DOHH2 (cell line): Measurements from ENCODE around the gene TDRD6.

ENCODE experiments used
- H3F3A ChIP-seq: fragments of 200-600 bp; sonication (generic), shearing (Covaris generic); 2 replicates; pipeline ENCODE4 v1.6.0; 2016; ENCODE audit warnings: antibody characterized with exemption, mild to moderate bottlenecking; ENCODE audit not compliant: control insufficient read depth, insufficient read depth
- H3K27ac ChIP-seq: fragments of 200-600 bp; sonication (generic); 2 replicates; pipeline ENCODE4 v1.5.1; 2014; ENCODE audit warnings: low read depth, mild to moderate bottlenecking, low read length, moderate library complexity
- H3K27me3 ChIP-seq: fragments of 200-600 bp; sonication (generic); 2 replicates; pipeline ENCODE4 v1.6.1; 2014; ENCODE audit warnings: mild to moderate bottlenecking, low read length, mixed read lengths; ENCODE audit not compliant: control insufficient read depth
- H3K36me3 ChIP-seq: fragments of 200-600 bp; sonication (generic); 2 replicates; pipeline ENCODE4 v1.6.1; 2014; ENCODE audit warnings: mild to moderate bottlenecking, low read length, moderate library complexity, mixed read lengths; ENCODE audit not compliant: control insufficient read depth
- H3K4me1 ChIP-seq: fragments of 200-600 bp; sonication (generic); 2 replicates; pipeline ENCODE4 v1.6.1; 2014; ENCODE audit warnings: mild to moderate bottlenecking, low read length, mixed read lengths; ENCODE audit not compliant: control insufficient read depth
- H3K4me2 ChIP-seq: fragments of 200-600 bp; sonication (generic); 2 replicates; pipeline ENCODE4 v1.6.0; 2014; ENCODE audit warnings: mild to moderate bottlenecking, low read length, moderate library complexity
- H3K4me3 ChIP-seq: fragments of 200-600 bp; sonication (generic); 2 replicates; pipeline ENCODE4 v1.5.1; 2014; ENCODE audit warnings: mild to moderate bottlenecking, low read length, mixed read lengths
- H3K79me2 ChIP-seq: fragments of 200-600 bp; sonication (generic); 2 replicates; pipeline ENCODE4 v1.6.1; 2014; ENCODE audit warnings: mild to moderate bottlenecking, low read length, mixed read lengths; ENCODE audit not compliant: control insufficient read depth
- H3K9me2 ChIP-seq: fragments of 200-600 bp; sonication (generic); replicated peaks from 2 replicates; pipeline ENCODE4 v1.6.1; 2014; ENCODE audit warnings: mild to moderate bottlenecking, low read length, mixed read lengths; ENCODE audit not compliant: control insufficient read depth
- H3K9me3 ChIP-seq: fragments of 200-600 bp; sonication (generic); 2 replicates; pipeline ENCODE4 v1.6.1; 2014; ENCODE audit warnings: antibody characterized with exemption, low read length, mixed read lengths; ENCODE audit not compliant: control insufficient read depth, insufficient read depth
- H4K20me1 ChIP-seq: fragments of 200-600 bp; sonication (generic); 2 replicates; pipeline ENCODE4 v1.6.0; 2014; ENCODE audit warnings: low read depth, mild to moderate bottlenecking, antibody characterized with exemption, low read length, moderate library complexity; ENCODE audit not compliant: control insufficient read depth, insufficient read depth
- CTCF ChIP-seq: fragments of 200-600 bp; sonication (generic); IDR thresholded peaks from one replicate; pipeline ENCODE4 v1.5.1; 2014; ENCODE audit warnings: antibody characterized with exemption, mild to moderate bottlenecking, low read depth, low read length; ENCODE audit not compliant: poor library complexity, severe bottlenecking
- EZH2phosphoT487 ChIP-seq: fragments of 200-600 bp; sonication (generic); IDR thresholded peaks from 2 replicates; pipeline ENCODE4 v1.6.1; 2017; ENCODE audit warnings: borderline replicate concordance, mild to moderate bottlenecking, antibody characterized with exemption, low read length, moderate library complexity, mixed read lengths

TDRD6 gene

GRCh38 chr6:46690141-46690755 lies 2.6 kb downstream of the TDRD6 start:
- no peak overlapping the region for H3K27ac ChIP-seq
- no peaks in the 10 kb centered on the region for H3K4me1 ChIP-seq
- peaks cover 5% of the 10 kb centered on the region; the same call in 1 of the 2 replicates for H3K9me3 ChIP-seq
- H3K79me2 ChIP-seq, result no peaks in the 10 kb centered on the region
- no peak overlapping the region for H3K4me2 ChIP-seq
- TF ChIP-seq EZH2phosphoT487 (no peak), CTCF (no peak)
- no peaks in the 10 kb centered on the region for H3K36me3 ChIP-seq
- H4K20me1 ChIP-seq, result no peaks in the 10 kb centered on the region
- H3K27me3 ChIP-seq, result no peaks in the 10 kb centered on the region
- H3F3A ChIP-seq, result no peaks in the 10 kb centered on the region
- no peak overlapping the region for H3K4me3 ChIP-seq
- H3K9me2 ChIP-seq, result no peaks in the 10 kb centered on the region

DNA sequence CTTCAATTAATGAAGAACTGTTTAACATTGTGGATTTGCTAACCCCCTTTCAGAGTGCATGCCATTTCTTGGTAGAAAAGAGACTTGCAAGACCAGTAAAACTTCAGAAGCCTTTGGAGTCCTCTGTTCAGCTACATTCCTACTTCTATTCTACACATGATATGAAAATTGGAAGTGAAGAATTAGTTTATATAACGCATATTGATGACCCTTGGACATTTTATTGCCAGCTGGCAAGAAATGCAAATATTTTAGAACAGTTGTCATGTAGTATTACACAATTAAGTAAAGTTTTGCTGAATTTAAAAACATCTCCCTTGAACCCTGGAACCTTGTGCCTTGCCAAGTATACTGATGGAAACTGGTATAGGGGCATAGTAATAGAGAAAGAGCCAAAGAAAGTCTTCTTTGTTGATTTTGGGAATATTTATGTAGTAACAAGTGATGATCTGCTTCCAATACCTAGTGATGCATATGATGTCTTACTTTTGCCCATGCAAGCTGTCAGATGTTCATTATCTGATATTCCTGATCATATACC lies 3.3 kb downstream of the TDRD6 start:
- Histone ChIP-seq H3K9me3 (peaks cover 5% of the 10 kb centered on the region; the same call in 1 of the 2 replicates), H3K79me2 (no peaks in the 10 kb centered on the region), H3K27ac (no peak overlapping the region), H3K9me2 (no peaks in the 10 kb centered on the region), H3K4me1 (no peaks in the 10 kb centered on the region), H3K4me3 (no peak overlapping the region), H3K4me2 (no peak overlapping the region), H3K36me3 (no peaks in the 10 kb centered on the region), H3F3A (no peaks in the 10 kb centered on the region), H4K20me1 (no peaks in the 10 kb centered on the region), H3K27me3 (no peaks in the 10 kb centered on the region)
- TF ChIP-seq CTCF (no peak), EZH2phosphoT487 (no peak)

DNA sequence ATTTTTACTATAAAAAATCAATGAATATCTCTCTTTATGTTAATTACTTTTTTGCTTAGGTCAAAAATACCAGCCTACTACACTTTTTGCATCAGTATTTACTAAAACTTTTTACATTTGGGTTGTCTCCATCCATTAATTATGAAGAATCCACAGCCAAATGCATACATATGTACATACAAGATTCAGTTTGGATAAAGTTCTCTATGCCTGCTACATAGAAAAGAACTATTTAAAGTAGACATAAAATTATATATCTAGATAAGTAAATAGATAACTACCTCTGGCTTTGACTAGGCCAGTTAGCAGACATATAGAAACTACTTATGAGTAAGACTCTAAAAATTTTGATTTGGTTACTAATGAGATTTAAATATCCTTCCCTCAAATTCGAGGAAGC lies 12.3 kb downstream of the TDRD6 start:
- TF ChIP-seq CTCF (no peak), EZH2phosphoT487 (no peak)
- Histone ChIP-seq H3K36me3 (no peaks in the 10 kb centered on the region), H3K9me2 (no peaks in the 10 kb centered on the region), H3K4me1 (peaks cover 3% of the 10 kb centered on the region; the same call in 1 of the 2 replicates), H3K27me3 (no peaks in the 10 kb centered on the region), H3K27ac (no peak overlapping the region), H3F3A (no peaks in the 10 kb centered on the region), H3K9me3 (no peaks in the 10 kb centered on the region), H3K4me3 (no peak overlapping the region), H4K20me1 (no peaks in the 10 kb centered on the region), H3K4me2 (no peak overlapping the region), H3K79me2 (no peaks in the 10 kb centered on the region)
